Measurements from ENCODE around the gene GNPNAT1. TPM values are rescaled to one million over a fixed set of nuclear protein-coding genes. Genes with fewer than 3 reads are reported as not detected.

The GNPNAT1 gene
- total and polyA plus RNA-seq, 2 of the 8 experiments (the other 6 are each of a cell fraction or from before 2014, with no cell fraction given), result 25.5 to 54.1 TPM

- H3K79me1 ChIP-seq (ENCODE audit: low read depth, low read length), result 0 out of 2 replicates have a peak, but pooled peaks cover 2% of the 10 kb centered on the region
- H3K23me2 ChIP-seq (ENCODE audit: low read depth, low read length), result no peaks in the 10 kb centered on the region
- ChIA-PET POLR2A (ENCODE audit: partially characterized antibody) (interaction anchor here (0.8 to 3.1 kb wide), 8 partner anchors 12 to 617 kb away, joined by 3 to 12 read pairs (median 8); partner anchors contain the start of genes GNPNAT1, PSMC6 and TXNDC16), CTCF (ENCODE audit: partially characterized antibody) (interaction anchor here (1.2 kb wide), 1 partner anchor 20 kb away, joined by 5 read pairs; no protein-coding TSS in a partner anchor)
- no peak within 1 kb of the TSS for H2AK5ac ChIP-seq (ENCODE audit: low read depth, low read length)
- no peaks in the 10 kb centered on the region for H3K9me3 ChIP-seq (ENCODE audit: insufficient read depth in 2 of 2, low read depth in 1 of 2, low read length in 1 of 2)
- H2AFZ ChIP-seq (ENCODE audit: low read length), result peak within 1 kb of the TSS; percentile 66; the same call in 1 of the 2 replicates
- no peak within 1 kb of the TSS for H2BK15ac ChIP-seq (ENCODE audit: low read length)
- peak within 1 kb of the TSS; percentile 74 to 80 for H3K4me2 ChIP-seq (ENCODE audit: insufficient read depth in 1 of 2, low read depth in 2 of 2, low read length in 2 of 2)
- peak within 1 kb of the TSS; percentile 33; the same call in 1 of the 2 replicates for H2BK12ac ChIP-seq (ENCODE audit: low read depth, low read length)
- peak; percentile 94 to 97 for DNase-seq (ENCODE audit: low read depth in 1 of 2, low spot score in 2 of 2)
- no peak within 1 kb of the TSS for H3K4ac ChIP-seq (replicated peaks; ENCODE audit: insufficient read length, low read depth, low read length)
- peak within 1 kb of the TSS; percentile 79 for H3K27ac ChIP-seq (ENCODE audit: low read depth, low read length)
- 2% methylated on average over 44 of the region's 72 CpGs; no CpG with 5 or more reads in 1 of the 2 experiments for WGBS, 2 experiments (ENCODE audit: extremely low coverage in 1 of 2, insufficient coverage in 1 of 2, insufficient read length in 1 of 2, insufficient replicate concordance in 2 of 2, low coverage in 1 of 2, low lambda C conversion rate in 2 of 2, missing lambda C conversion rate in 1 of 2)
- peak within 1 kb of the TSS; percentile 88 for H3K18ac ChIP-seq (ENCODE audit: extremely low read depth, low read length)
- H2BK5ac ChIP-seq (ENCODE audit: low read depth, low read length), result peak within 1 kb of the TSS; percentile 91
- H3K23ac ChIP-seq (ENCODE audit: insufficient read length), result no peak within 1 kb of the TSS
- H4K91ac ChIP-seq (replicated peaks; ENCODE audit: insufficient read length, low read length), result no peak within 1 kb of the TSS
- no peak for FAIRE-seq
- peak within 1 kb of the TSS; percentile 80 to 88 (median 84) for H3K9ac ChIP-seq (replicated peaks in 1 of 4; ENCODE audit: extremely low read depth in 1 of 4, low read depth in 3 of 4, low read length in 3 of 4)
- peaks cover 0 to 4% (median 3%) of the 10 kb centered on the region in 4 experiments; a peak in 4 of 7 replicates for H3K4me1 ChIP-seq (replicated peaks in 1 of 4; ENCODE audit: control insufficient read depth in 3 of 4, insufficient read depth in 4 of 4, low read length in 3 of 4)
- peak within 1 kb of the TSS; percentile 92 for H4K8ac ChIP-seq (ENCODE audit: extremely low read depth, insufficient read depth, low read length)
- H3K27me3 ChIP-seq (replicated peaks in 1 of 4; ENCODE audit: control insufficient read depth in 3 of 4, extremely low read depth in 1 of 4, insufficient read depth in 3 of 4, low read length in 3 of 4), result no peaks in the 10 kb centered on the region
- H2BK120ac ChIP-seq (replicated peaks; ENCODE audit: low read depth, low read length), result no peak within 1 kb of the TSS
- no peak within 1 kb of the TSS for H3K56ac ChIP-seq (replicated peaks; ENCODE audit: insufficient read length, low read depth, low read length)
- peak within 1 kb of the TSS; percentile 91 to 97 (median 94) for H3K4me3 ChIP-seq (ENCODE audit: extremely low read depth in 1 of 4, insufficient read depth in 2 of 4, low read depth in 3 of 4, low read length in 4 of 4)
- H3K36me3 ChIP-seq (ENCODE audit: control insufficient read depth in 2 of 4, insufficient read depth in 4 of 4, low read length in 3 of 4), result peaks cover 3 to 27% (median 9%) of the 10 kb centered on the region in 4 experiments; a peak in 5 of 8 replicates
- no peak within 1 kb of the TSS for H2BK20ac ChIP-seq (ENCODE audit: low read length)
- peak within 1 kb of the TSS; percentile 89 for H4K5ac ChIP-seq (ENCODE audit: insufficient read length, low read depth, low read length)
- H3K14ac ChIP-seq (ENCODE audit: insufficient read length), result no peak within 1 kb of the TSS
- H3K79me2 ChIP-seq (ENCODE audit: control insufficient read depth in 1 of 2, insufficient read depth in 2 of 2, low read length in 2 of 2), result peaks cover 0 to 35% of the 10 kb centered on the region in 2 experiments; a peak in 2 of 4 replicates
- peaks cover 0 to 2% of the 10 kb centered on the region in 2 experiments for H4K20me1 ChIP-seq (replicated peaks in 1 of 2; ENCODE audit: control insufficient read depth in 1 of 2, insufficient read depth in 2 of 2, low read length in 2 of 2)
- no peak for TF ChIP-seq RXRA (IDR thresholded peaks at IDR 0.05; ENCODE audit: insufficient read depth, low read depth, low read length)
- TF ChIP-seq SRF (IDR thresholded peaks at IDR 0.05; ENCODE audit: low read depth, low read length), result no peak
- no peak for TF ChIP-seq CHD1 (IDR thresholded peaks at IDR 0.05; ENCODE audit: low read depth, low read length)
These were observed 61.3 kb downstream of the GNPNAT1 start, which contains the start of gene STYX for GRCh38 chr14:52729925-52730708. Gene STYX (plus strand): TSS chr14:52730166. CDS start chr14:52730475, 309 bp downstream.

Measured in H1 (cell line).